GM19468 (cell line): ENCODE results near the gene GTPBP2.
A peak's percentile ranks its signal among the peaks of the same experiment; 100 is the strongest.

Experiments used
- ATAC-seq: cut with Tn5 transposase; IDR thresholded peaks from one replicate; pipeline ENCODE4 v1.9.1; 2021; ENCODE audit warnings: mild to moderate bottlenecking, moderate library complexity, moderate number of reproducible peaks; ENCODE audit not compliant: unreplicated experiment; ENCODE audit errors: extremely low read depth

GTPBP2 gene

DNA sequence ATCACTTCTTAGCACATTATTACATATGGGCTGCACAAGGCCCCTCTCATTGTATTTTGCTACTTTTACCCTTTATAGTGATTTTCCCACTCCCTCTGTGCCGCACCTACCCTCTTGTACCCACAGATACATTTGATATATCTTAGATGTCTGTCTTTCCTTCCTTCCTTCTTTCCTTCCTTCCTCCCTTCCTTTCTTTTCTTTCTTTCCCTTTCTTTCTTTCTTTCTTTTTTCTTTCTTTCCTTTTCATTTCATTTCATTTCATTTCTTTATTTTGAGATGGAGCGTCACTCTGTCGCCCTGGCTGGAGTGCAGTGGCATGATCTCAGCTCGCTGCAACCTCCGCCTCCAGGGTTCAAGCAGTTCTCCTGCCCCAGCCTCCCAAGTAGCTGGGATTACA, 40.9 kb downstream of the GTPBP2 start:
- no peak for ATAC-seq

DNA sequence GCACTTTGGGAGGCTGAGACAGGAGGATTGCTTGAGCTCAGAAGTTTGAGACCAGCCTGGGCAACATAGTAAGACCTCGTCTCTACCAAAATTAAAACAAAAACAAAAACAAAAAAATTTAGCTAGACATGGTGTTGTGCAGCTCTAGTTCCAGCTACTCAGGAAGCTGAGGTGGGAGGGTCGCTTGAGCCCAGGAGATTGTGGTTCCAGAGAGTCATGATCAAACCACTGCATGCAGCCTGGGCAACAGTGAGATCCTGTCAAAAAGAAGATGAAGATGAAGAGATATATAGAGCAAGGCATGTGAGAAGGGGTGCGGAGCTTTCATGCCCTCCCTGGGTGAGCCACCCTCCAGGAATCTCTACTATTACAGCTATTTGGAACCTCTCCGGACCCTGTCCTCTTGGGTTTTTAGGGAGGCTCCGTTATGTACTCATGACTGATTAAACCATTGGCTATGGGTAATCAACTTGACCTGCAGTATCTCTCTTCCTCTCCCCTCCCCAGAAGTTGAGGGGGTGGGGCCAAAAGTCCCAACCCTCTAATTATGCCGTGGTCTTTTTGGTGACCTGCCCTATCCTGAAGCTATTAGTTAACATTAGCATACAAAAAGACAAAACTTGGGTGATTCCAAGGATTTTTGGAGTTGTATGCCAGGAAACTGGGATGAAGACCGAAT, 44.0 kb downstream of the GTPBP2 start:
- ATAC-seq: no peak

DNA sequence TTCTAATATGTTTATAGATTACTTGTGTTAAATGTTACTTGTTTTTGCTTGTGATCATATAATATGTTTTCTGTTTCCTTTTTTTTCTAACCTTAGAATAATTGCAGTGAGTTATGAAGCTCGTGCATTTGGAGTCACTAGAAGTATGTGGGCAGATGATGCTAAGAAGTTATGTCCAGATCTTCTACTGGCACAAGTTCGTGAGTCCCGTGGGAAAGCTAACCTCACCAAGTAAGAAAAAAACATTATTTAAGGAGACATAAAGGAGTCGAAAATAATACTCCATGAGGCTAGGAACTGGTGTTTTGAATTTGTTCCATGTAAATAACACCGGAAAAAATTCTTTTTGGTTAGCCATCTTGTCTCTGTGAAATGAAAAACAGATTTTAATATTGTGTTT, 46.2 kb downstream of the GTPBP2 start:
- ATAC-seq: no peak

DNA sequence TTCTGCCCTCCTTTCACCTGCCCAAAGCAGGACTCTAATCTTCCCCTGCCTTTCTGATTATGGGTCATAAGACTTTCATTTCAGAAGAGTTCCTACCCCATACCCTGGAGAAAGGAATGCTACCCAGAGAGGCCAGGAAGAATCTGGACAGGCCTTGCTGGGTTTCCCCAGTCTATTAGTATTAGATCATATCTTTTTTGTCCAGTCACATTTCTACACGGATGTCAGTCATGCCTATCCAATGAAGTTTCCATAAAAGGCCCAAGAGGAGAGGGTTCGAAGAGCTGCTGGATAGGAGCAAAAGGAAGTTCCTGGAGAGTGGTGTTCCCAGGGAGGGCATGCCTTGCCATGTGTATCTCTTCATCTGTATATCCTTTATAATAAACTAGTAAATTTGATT, 49.9 kb downstream of the GTPBP2 start:
- no peak for ATAC-seq

DNA sequence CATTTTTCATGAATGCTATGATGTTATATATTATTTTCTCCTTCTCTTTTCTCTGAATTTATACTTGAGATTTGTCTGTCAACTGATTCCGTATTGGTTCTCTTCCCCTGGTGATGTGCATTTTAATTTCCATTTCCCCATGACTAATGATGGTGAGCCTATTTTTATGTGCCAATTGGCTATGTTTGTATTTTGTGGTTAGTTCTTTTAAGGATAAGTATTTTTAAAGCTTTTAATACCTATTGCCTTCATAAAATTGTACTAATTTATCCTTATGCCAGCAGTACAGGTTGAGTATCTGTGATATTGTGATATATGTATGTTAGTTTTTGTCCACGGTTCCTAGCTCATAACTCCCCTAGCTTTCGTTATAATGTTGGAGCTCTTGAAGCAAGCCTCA, 50.3 kb downstream of the GTPBP2 start:
- no peak for ATAC-seq

DNA sequence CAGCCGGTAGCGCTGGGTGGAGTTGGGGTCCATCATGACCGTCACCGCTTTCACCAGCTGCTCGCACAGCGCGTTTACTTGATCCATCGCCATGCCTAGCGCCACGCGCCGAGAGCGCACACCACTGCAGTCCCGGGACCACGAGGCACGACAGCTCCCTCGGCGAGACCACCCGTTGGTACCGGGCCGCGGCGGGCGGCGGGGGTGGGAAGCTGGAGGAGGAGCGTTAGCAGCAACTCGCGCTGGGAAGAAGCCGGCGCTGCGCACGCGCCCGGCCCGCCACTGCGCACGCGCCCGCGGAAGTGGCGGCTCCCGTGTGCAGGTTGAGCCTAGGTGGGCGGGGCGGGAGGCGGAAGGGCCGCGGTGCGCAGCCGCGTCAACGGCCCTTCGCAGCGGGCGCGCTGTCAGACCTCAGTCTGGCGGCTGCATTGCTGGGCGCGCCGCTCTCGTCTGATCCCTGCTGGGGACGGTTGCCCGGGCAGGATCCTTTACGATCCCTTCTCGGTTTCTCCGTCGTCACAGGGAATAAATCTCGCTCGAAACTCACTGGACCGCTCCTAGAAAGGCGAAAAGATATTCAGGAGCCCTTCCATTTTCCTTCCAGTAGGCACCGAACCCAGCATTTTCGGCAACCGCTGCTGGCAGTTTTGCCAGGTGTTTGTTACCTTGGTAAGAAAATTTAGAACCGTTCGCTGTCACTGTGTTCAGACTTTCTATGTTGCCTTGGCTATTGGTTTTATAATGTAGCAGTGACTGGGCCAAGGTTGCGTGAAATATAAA, 53.1 kb downstream of the GTPBP2 start, which contains the start of the genes POLH and XPO5:
Gene POLH, plus strand, starts transcription at position 414 of the 780 bp plus-strand sequence. CDS start 6,135 bp downstream, outside the sequence.
Gene XPO5, minus strand, starts transcription at position 267 of the 780 bp plus-strand sequence. Its CDS starts 174 bp downstream, at position 93.
- peak; percentile 87 for ATAC-seq

DNA sequence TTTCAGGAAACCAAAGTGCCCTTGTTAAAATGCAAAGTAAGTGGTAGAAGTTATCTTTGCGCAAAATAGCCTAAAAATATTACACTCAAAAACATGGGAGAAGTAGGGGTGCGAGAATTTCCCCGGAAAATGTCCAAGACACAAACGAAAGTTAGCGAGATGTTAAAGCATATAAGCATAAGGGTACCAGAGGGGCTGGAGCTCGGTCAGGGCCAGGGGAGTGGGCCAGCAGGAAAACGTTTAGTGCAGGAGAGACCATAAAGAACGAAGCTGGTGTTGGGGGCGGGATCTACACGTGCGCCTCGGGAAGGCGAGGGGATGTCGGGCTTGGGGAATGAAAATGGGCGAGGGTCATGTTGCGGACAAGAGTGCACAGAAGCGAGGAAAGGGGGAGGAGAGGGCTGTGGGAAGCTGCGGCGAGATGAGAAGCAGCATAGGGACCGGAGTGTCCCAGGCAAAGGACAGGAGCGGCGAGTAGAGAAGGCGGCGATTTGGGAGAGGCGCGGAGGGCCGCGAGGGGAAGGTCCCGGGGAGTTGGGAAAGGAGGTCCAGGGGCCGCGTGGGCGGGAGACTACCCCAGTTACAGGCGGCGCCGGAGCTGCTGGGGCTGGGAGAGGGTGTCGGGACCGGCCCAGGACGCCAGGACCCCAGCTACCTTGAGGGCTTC, 53.8 kb downstream of the GTPBP2 start:
- ATAC-seq: no peak

DNA sequence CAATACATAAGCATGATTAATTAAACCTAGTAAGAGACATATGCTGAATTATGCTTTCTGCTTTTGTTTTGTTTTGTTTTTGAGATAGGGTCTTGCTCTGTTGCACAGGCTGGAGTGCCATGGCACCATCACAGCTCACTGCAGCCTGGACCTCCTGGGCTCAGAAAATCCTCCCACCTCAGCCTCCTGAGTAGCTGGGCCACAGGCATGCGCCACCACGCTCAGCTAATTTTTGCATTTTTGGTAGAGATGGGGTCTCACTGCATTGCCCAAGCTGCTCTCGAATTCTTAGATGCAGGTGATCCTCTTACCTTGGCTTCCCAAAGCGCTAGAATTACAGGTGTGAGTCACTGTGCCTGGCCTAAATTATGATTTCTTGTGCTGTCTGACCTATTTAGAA, 57.0 kb downstream of the GTPBP2 start:
- ATAC-seq: no peak

DNA sequence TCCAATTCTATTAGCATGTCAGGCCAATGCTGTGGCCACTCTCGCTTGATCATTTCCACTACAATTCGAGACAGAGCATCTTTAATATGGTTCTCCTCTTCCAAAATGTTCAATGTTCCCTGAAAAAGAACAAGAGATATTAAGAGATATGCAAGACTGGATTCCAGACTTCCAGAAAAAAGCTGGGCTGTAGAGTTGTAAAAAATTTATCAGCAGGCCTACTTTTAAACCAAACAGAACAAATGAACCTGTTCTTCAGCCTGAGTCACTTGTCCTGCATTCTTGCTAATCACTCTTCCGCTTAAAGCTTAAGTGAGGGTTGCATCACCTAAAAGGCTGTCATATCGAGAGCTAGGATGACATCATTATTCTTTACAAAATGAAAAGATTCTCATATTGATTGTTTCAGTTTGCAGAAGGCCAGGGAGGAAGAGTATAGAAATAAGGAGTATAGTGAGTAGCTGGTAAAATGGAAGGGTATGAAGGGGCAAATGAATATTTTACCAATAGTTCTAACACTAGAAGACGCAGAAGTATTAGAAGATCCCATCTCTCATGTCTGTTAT, 58.1 kb downstream of the GTPBP2 start:
- no peak for ATAC-seq
